ENCODE data around the gene FUBP1.

- no peak for TF ChIP-seq POLR2A (IDR thresholded peaks at IDR 0.05; ENCODE audit: low read depth, low read length)
- no peak for TF ChIP-seq TAF1 (IDR thresholded peaks at IDR 0.05; ENCODE audit: borderline replicate concordance, low read depth, low read length)
- TF ChIP-seq POLR2AphosphoS5 (IDR thresholded peaks at IDR 0.05; ENCODE audit: low read depth, low read length): no peak
Measured at GRCh38 chr1:78005448-78005722, 26.5 kb upstream of the FUBP1 start.
